Measurements from ENCODE around the gene DAAM2.

The DAAM2 gene

DNA sequence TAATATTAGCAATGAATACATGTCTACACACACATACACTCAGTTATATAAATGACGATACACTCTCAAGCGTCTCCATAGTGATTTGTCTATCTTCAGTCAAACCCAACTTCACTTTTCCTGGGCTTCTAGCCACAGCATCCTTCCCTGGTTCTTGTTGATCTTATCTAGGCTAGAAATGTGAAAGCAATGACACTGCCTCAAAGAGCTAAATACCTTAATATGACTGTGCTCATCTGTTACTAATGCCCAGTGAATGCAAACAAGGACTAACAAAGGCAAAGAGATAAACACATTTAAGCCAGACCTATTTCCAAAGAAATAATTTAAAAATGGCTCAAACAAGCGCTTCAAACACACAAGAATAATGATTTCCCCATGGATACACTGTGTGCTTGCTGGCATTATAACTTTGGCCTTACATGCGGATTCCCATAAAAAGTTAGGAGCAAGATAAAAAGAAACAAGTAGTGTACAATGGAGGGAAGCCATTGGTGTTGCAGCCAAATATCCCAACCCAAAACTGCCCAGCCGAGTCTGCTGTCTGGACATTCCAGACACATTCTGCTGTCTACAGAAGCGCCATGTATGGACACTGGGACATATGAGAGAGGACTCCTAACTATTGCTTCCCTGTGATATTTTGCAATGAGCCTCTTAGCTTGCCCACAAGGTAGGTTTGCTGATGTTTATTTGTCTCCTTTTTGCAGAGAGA is 19.5 kb upstream of the DAAM2 start:
- FAIRE-seq: no peak
- DNase-seq (ENCODE audit: insufficient read length, low spot score): no peak
- no peak for TF ChIP-seq POLR2A (IDR thresholded peaks at IDR 0.05; ENCODE audit: low read depth, low read length)

GRCh38 chr6:39773782-39774181 is 18.4 kb upstream of the DAAM2 start:
- TF ChIP-seq POLR2A (IDR thresholded peaks at IDR 0.05; ENCODE audit: low read depth, low read length): no peak
- FAIRE-seq: no peak

DNA sequence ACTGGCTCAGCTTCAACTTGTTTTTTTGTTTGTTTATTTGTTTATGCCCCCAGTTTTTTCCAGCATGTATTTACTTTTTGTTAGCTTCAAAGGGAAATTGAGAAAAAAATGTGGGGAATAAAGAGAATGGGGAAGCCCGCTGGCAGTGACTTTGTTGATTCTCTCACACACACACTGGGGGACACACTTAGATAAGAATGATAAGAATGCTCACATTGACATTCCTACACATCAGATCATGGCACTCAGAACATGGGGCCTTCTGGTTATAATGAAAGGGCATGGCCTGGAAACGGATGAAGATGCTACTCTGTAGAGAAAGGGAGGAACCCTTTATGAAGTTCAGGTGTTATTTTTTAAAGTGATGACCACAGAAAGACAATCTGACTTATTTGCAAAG is 15.6 kb upstream of the DAAM2 start:
- TF ChIP-seq POLR2A (IDR thresholded peaks at IDR 0.05; ENCODE audit: low read depth, low read length): no peak
- DNase-seq (ENCODE audit: insufficient read length, low spot score): no peak
- FAIRE-seq: no peak

More at GRCh38 chr6:39773782-39774181, 18.4 kb upstream of the DAAM2 start:
- no peak for DNase-seq (ENCODE audit: insufficient read length, low spot score)

- TF ChIP-seq POLR2A (IDR thresholded peaks at IDR 0.05; ENCODE audit: low read depth, low read length): no peak
- no peak for FAIRE-seq
These were observed 15.0 kb upstream of the DAAM2 start for GRCh38 chr6:39777218-39777617.

DNA sequence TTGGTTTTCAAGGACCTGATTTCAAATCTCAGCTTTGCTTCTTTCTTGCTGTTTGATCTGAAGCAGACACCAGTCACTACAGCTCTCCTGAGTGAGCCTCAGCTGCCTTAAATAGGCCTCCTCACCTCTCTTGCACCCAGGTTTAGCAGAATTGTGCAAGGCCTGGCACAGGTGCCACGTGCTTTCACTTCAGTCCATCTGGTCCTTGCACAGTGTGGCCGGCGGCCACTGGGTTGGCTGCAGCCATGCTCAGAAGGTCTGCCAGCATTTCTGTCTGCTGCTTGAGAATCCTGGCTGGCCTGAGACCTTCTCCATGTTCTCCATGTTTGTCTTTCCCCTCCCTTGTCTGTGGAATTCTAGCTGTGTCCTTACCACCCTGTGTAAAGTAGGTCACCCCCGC is 14.5 kb upstream of the DAAM2 start:
- no peak for TF ChIP-seq POLR2A (IDR thresholded peaks at IDR 0.05; ENCODE audit: low read depth, low read length)
- DNase-seq (ENCODE audit: insufficient read length, low spot score) (no peak), FAIRE-seq (no peak)

More at GRCh38 chr6:39777218-39777617, 15.0 kb upstream of the DAAM2 start:
- DNase-seq (ENCODE audit: insufficient read length, low spot score): no peak

DNA sequence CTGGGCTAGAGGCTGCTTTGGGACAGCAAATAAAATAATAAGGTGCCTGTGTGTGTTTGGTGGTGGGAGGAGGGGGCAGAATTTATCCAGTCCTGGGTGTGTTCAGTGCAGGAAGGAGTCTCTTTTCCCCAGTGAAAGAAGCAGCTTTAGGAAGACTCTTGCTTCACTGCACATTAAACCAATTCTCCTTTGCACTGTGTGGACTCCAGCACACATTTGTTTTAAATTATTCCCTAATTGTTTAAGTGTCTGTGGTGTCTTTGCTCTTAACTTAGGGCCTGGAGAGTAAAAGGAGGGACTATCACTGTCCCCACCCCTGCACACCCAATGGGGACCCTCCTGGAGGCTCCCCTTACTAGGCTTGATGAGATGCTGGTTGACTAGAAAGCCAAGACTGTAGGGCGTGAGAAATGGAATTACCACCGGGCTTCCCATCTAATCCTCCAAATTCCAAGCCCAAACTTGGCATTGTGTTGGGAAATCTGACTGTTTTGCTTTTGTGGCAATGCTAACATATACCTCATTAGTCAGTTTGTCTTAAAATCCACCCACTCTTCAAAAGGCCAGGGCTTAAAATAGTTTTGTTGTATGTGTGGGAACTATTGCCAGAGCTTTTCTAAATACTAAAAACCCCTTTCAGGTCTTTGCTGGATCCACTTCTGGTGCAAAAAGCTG is 13.5 kb upstream of the DAAM2 start:
- FAIRE-seq (no peak), DNase-seq (ENCODE audit: insufficient read length, low spot score) (no peak)
- TF ChIP-seq POLR2A (IDR thresholded peaks at IDR 0.05; ENCODE audit: low read depth, low read length): no peak

GRCh38 chr6:39785281-39785680 is 6.9 kb upstream of the DAAM2 start:
- FAIRE-seq: no peak
- no peak for DNase-seq (ENCODE audit: insufficient read length, low spot score)
- TF ChIP-seq POLR2A (IDR thresholded peaks at IDR 0.05; ENCODE audit: low read depth, low read length): no peak

DNA sequence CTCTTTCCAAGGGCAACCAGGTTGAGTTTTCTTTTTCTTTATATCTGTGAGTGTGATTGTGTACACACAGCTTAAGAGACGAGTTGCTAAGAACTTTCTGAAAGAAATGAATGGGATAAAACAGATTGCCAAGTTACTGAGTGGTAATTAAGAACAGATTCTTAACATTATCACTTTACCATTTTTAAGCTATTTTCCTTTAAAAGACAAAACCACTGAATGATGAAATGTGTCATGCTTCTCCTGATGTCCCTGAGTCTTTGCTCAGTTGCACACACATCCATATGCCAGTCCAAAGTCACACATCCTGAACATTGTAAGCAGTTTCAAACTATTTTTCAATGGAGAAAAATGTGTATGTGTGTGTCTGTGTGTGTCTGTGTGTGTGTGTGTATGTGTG is 5.5 kb upstream of the DAAM2 start:
- FAIRE-seq: no peak
- TF ChIP-seq POLR2A (IDR thresholded peaks at IDR 0.05; ENCODE audit: low read depth, low read length): no peak
- DNase-seq (ENCODE audit: insufficient read length, low spot score): no peak

- no peak for TF ChIP-seq POLR2A (IDR thresholded peaks at IDR 0.05; ENCODE audit: low read depth, low read length)
- no peak for DNase-seq (ENCODE audit: insufficient read length, low spot score)
- no peak for FAIRE-seq
These were observed 4.9 kb upstream of the DAAM2 start for GRCh38 chr6:39787322-39787721.

DNA sequence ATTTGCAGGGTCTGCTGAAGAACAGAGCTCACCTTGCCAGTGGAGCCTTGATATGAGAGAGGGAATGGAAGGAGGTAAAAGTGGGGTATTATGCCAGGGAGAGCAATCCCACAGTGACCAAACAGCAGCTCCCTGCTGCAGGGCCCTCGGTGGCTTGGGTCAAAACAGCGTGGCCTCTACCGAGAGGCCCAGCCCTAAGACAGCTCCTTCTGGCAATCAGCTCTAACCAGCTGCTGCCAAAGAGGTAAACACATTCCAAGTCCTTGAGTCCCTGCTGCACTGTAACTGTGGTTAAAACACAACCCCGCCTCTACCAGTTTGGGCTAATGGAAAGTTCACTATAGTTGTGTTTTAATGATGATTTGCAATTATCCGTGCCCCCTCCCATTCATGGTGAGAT is 1.4 kb upstream of the DAAM2 start:
- no peak for FAIRE-seq
- no peak for TF ChIP-seq POLR2A (IDR thresholded peaks at IDR 0.05; ENCODE audit: low read depth, low read length)
- no peak for DNase-seq (ENCODE audit: insufficient read length, low spot score)

DNA sequence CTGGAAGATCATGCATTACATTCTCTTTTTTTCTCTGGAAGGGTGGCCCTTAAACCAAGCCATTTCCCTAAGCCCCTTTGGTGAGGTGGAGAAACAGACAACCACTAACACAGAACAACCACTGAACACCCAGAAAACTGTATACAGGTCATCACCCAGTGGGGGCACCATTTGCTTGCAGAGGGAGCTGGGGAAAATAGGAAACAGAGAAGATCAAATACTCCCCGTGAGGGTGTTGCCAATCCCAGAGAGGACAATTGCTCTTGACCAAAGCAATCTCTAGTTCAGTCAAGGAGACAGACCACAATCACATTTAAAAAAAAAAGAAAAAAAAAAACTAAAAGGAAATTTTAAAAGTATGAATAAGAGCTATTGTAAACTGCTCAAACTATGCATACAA is 865 bp upstream of the DAAM2 start:
- no peak for FAIRE-seq

DNA sequence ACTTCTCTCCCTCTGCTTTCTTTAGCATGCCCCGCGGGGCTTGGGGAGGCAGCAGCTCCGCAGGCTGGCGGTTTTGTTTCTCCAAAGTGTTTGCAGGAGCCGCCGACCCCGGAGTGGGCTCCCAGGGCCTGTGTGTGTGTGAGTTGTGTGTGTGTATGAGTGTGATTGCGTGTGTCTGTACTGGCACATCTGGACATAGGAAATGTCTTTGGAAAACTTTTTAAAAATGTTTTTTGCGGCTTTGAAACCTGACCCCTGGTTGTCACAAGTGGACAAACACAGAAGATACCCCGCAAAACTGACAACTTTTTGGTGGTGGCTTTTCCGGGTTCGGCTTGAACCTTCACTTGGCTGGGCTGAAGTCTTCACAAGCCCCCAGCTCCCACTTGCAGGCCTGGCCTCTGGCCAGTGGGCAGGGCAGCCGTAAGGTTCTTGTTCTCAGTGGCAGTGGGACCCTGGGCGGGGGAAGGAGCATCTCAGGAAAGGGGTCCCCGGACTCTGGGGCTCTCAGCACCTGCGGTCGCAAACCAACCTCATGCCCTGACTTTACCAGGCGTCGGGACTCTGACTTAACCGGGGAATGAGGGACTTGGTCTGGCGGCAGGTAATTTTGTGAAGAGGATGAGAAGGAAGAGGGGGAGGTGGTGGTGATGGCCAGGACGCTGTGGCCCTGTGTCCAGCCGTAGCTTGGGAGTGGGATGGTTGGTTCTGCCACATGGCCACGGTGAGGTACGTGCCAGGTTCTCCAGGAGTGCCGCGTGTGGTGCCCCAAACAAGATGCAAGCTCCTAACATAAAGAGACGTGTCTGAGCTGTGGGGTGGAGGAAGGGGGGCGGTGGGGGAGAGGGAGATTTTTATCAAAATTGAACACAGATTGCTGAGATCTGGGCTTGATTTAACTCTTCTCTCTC is 619 bp downstream of the DAAM2 start:
- DNase-seq (ENCODE audit: insufficient read length, low spot score): no peak
- TF ChIP-seq POLR2A (IDR thresholded peaks at IDR 0.05; ENCODE audit: low read depth, low read length): no peak
- FAIRE-seq: no peak

More for the DNA sequence above, 865 bp upstream of the DAAM2 start:
- TF ChIP-seq POLR2A (IDR thresholded peaks at IDR 0.05; ENCODE audit: low read depth, low read length): no peak
- DNase-seq (ENCODE audit: insufficient read length, low spot score): no peak

DNA sequence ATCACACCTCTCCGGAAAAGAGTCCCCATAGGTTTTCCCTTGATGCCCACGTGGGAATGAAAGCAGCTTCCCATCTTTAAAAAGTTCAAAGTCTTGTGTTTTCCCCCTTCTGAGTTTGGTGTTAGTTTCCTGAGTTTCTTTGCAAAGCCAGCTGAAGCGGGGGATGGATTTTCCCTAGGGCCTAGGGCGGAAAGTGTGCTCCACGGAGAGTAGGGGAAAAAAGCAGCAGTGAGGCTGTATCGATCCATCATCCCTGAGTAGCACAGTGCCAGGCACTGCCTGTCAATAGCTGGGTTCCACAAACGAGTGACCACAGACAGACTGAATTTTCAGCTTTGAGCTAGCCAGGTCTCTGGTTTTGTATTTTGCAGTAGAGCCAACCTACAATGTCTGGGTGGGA is 1.3 kb downstream of the DAAM2 start:
- DNase-seq (ENCODE audit: insufficient read length, low spot score) (no peak), FAIRE-seq (no peak)
- TF ChIP-seq POLR2A (IDR thresholded peaks at IDR 0.05; ENCODE audit: low read depth, low read length): no peak

- FAIRE-seq: no peak
- TF ChIP-seq POLR2A (IDR thresholded peaks at IDR 0.05; ENCODE audit: low read depth, low read length): no peak
These were observed 2.1 kb downstream of the DAAM2 start for GRCh38 chr6:39794231-39794630.

More at GRCh38 chr6:39794231-39794630, 2.1 kb downstream of the DAAM2 start:
- no peak for DNase-seq (ENCODE audit: insufficient read length, low spot score)
